Activated T-cell treated with anti-CD3 and anti-CD28 coated beads for 48 hours (primary cell): ENCODE data around the gene CDH16.
"Not testable (repeated sequence)": the region's sequence is repeated elsewhere in the genome, so short reads cannot be mapped to it uniquely, and the experiment has no call there.

Experiments used
- DNase-seq: peaks from one replicate; pipeline ENCODE4 v3.0.0-alpha.2; 2020; ENCODE audit warnings: low read depth

Gene CDH16

GRCh38 chr16:66910175-66910940 lies 8.3 kb downstream of the CDH16 start:
- no peak for DNase-seq

DNA sequence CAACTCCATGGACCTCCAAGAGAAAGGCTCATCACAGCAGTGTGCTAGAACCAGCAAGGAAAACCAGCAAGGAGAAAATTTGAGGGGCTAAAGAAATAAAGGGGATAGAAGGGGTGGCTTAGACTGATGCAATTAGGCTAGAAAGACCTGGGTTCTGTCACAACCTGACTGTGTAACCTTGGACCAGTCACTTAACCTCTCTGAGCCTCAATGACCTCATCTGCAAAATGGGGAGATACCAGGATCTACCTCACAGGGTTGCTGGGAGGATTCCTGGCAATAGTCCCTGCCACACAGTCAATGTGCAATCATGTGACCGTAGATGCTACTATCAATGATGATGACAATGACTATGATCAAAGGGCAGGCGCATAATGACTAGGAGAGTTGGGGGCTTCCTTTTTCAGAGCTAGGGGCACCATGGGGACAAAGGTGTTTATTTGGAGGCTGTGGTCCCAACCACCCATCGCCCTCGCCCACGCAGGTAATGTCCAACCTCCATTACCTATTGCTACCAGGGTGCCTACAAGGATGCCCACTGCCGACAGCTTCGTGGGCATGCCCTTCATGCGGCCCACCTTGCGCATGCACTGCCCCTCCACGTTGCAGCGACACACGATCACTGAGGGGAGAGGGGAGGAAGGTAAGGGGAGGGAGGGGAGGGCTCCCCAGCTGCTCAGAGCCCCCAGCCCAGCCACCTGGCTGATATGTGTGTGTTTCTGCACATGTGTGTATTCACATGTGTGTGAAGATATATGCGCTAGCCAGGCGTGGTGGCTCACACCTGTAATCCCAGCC lies 9.7 kb downstream of the CDH16 start:
- DNase-seq: no peak

DNA sequence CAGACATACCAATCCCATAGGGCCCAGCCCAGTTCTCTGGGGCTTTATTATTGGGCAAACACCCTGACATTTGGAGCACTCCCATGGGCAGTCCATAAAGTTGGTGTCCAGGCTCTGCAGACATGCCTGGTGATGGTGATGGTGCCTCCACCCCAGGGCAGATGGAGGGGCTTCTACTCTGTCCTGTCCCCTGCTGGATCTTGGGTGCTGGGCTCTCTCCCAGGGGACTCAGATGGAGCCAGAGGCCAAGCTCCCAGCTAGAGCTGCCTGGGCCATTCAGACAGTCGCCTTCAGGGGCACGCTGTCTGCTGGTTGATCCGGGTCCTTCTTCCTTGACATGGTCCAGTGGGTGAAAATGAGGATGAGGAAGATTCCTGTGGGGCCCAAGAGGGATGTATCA lies 10.6 kb downstream of the CDH16 start:
- DNase-seq: no peak

DNA sequence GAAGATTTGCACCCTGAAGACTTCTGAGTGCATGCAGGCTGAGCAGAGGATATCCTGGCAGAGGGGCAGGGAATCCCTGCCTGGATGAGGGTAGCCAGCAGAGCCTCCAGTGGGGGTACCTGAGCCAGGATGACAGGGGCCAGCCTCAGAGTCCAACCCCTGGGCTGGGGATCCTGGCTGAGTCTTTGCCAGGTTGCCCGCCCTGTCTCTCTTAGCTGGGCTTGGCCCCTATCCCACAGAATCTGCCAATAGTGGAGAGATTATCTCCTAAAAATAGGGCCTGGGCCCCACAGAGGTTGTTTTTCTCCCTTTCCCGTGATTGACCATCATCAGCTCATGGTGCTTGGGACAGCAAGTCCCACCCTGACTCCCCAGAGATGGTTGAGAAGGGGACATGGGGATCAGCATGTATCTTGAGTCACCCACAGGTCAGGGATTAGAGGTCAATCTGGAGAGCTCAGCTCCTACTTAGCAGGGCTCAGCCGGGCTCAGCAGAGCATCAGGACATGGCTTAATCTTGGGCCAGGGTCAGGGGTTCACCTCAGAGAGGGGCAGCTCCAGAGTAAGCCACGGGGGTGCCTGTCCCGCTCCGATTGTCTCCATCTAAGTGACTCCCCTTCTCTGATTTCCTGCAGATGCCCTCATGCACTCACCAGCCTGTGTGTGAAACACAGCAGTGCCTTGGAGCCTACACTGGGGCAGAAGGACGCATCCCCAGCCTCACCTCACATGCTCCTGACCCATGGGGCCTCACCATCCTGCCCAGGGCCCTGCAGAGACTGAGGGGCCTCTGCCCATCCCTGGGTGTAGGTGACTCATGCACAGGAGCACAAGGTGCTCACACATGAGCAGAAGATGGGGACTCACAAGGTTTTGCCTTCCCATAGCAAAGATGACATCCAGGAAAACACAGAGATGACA lies 11.5 kb downstream of the CDH16 start:
- no peak for DNase-seq

DNA sequence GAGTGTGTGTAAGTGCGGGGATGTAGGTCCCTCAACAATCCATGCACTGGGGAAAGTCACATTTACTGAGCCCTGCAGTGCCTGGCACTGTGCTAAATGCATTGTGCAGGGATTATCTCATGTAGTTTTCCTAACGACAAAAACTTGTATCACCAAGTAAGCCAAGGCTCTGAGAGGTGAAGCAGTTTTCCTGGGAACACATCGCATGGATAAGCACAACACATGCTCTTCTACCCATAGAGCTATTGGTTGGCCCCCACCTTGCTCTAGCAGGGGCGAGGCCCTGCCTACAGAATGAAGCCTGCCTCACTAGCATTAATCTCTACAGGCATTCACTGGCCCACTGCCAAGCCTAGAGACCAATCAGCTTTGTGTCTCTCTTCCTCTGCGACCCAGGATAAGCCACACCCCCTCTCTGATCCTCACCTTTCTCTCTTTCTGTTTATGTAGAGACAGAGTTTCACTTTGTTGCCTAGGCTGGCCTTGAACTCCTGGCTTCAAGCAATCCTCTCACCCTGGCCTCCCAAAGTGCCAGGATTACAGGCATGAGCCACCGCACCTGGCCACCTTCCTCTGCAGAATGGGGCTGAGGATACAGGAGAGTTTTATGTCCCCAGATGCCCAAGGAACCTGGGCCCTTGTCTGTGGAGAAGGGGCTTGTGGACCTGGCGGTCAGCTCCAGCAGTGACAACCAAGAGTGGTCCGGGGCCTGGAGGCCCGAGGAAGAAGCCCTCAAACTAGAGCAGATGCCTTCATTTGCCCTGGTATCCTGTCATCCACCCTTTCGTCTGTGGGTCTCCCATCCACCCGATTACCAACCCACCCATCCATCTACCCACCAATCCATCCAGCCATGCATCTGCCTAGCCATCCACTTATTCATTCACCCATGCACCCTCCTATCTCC lies 12.8 kb downstream of the CDH16 start:
- peak; percentile 21 for DNase-seq

DNA sequence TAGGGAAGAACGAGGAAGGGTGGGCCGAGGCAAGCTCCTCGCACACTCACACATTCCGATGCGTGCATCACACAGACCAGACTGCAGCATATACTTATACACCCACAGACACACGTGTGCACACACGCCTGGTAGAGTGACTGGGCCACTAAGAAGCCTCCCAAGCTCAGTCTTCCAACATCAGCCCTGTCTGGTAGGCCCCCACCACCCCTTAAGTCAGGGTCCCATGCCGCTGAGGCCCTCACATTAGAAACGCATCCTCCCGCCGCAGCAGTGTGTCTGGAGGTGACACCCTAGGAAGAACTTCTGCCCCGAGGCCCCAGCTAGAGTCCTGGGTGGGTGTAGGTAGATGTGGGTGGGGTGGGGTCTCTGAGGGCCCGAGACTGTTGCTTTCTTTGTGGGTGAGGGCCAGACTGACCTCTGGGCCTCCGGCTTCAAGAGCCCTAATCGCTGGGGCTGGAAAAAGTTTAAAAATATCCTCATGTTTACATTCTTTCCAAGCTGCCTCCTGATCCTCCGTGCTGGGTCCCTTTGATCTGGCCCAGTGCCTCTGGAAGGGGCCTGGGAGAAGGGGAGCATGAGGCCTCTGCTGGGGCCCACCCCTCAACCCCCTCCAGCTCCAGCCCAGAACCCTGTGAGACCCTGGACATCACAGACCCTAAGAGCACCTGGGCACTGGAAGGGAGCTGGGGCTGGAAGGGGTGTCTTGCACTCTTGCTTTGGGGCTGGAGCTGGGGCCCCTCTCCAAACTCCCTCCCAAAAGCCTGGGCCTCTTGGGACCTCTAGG lies 13.6 kb downstream of the CDH16 start:
- DNase-seq: no peak

- no peak for DNase-seq
Measured at GRCh38 chr16:66904428-66904845, 14.2 kb downstream of the CDH16 start.

- DNase-seq: no peak
Measured at GRCh38 chr16:66903544-66904427, 14.9 kb downstream of the CDH16 start.

DNA sequence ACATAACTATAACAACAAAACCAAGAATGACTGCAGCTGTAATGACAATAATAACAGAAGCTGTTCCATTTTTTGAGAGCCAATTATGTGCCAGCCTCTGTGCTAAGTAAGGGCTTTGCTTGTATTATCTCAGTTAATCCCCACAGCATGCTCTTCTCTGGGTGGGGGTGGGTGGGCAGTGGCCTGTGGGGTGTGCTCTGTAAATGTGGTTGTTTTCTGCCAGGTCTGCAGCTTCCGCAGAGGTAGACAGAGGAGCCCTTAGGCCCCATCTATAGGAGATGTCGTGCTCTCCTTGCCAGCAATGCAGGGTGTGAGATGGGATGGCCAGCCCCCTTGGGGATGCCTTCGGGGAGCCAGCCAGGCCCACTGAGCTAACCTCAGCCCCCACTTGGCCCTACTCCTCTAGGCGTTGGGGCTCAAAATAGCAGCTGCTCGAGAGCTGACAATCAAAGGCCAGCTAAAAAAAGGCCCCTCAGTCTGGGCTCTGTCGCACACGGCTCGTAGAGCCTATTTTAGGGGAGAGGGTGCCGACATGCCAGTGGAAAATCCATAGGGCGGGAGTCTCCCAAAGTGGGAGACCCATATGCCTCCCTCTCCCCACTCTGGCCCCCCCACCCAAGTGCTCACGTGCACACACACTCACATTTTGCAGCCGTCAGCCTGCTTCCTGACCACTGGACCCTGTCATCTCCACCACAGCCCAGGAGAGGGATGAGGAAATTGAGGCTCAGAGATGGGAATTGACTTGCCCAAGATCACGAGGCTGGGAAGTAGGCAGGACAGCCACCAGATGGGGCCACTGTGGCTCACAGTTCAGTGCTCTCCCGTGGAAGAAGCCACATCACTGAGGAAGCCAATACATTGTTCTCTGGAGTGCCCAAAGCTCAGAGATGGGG lies 15.8 kb downstream of the CDH16 start:
- DNase-seq: no peak

- DNase-seq: no peak
Measured at GRCh38 chr16:66901626-66902025, 17.1 kb downstream of the CDH16 start.

DNA sequence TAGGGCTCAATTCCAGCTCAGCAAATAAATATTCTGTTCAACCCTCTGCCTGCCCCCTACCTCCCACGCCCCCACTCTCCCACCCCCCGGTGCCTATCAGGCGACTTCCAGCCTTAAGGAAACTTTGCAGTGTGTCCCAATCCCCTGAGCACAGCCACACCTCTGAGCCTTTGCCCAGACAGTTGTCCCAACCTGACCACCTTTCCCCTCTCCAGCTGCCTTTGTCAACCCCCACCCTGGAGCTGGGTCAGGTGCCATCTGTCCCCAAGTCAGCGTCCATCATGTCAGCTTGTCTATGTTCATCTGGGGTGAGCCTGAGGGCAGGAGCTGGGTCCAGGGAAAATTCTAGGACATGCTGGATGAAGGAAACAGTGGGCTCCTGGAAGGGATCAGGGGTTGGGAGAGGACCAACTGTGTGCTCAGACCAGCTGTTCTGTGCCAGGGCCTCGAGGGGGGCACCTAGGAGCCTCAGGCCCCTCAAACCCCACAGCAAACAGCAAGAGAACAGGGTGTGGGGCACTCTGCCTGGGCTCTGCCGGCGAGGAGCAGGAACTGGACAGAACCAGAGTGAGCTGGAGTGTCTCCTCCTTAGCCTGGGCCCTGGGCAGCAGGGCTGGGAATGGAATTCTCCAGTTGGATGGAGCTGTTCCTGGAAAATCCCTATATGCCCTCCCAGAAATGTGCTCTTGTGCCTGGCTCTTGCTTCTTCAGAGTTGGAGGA lies 17.8 kb downstream of the CDH16 start:
- DNase-seq: no peak

GRCh38 chr16:66899945-66900710 lies 18.6 kb downstream of the CDH16 start:
- no peak for DNase-seq

GRCh38 chr16:66899310-66899944 lies 19.3 kb downstream of the CDH16 start:
- no peak for DNase-seq

DNA sequence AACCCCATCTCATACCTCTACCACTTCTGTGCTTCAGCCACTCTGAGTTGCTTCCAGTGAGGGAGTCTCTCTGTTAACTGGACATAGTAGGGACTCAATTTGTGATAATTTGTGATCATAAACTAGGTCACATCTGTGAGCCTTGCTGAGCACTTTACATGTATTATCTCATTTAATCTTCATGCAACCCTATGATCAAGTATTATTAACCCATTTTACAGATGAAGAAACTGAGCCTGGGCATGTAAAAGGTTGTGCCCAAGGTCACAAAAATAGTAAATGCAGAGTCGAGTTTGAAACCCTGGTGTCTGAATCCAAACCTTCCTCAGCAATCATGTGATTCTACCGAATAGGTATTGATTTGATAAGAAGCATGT lies 19.8 kb downstream of the CDH16 start:
- DNase-seq: no peak

GRCh38 chr16:66898207-66898606 lies 20.5 kb downstream of the CDH16 start:
- no peak for DNase-seq

DNA sequence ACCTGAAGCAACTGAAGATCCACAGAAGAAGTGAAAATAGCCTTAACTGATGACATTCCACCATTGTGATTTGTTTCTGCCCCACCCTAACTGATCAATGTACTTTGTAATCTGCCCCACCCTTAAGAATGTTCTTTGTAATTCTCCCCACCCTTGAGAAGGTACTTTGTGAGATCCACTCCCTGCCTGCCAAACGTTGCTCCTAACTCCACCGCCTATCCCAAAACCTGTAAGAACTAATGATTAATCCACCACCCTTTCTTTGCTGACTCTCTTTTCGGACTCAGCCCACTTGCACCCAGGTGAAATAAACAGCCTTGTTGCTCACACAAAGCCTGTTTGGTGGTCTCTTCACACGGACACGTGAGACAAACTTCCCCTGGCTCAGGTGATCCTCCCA lies 22.0 kb downstream of the CDH16 start:
- not testable (repeated sequence) for DNase-seq

GRCh38 chr16:66895999-66896398 lies 22.7 kb downstream of the CDH16 start:
- DNase-seq: no peak
